GM18951 (cell line): Measurements from ENCODE around the gene EDEM2.
A peak's percentile ranks its signal among the peaks of the same experiment; 100 is the strongest.
"Not testable (repeated sequence)": the region's sequence is repeated elsewhere in the genome, so short reads cannot be mapped to it uniquely, and the experiment has no call there.

Experiments
- POLR2A ChIP-seq: IDR thresholded peaks from 4 replicates; pipeline ENCODE4 v1.6.1; 2011; ENCODE audit warnings: mild to moderate bottlenecking; ENCODE audit not compliant: insufficient read length, insufficient read depth; ENCODE audit errors: extremely low read depth
- in situ Hi-C: fragments of 300-500 bp; cut with MboI; formaldehyde crosslinking; loops from one replicate; pipeline ENCODE4 v1.12.0; 2022; ENCODE audit warnings: low sequenced_read_pairs, mixed read lengths, inconsistent platforms; ENCODE audit not compliant: unreplicated experiment

The EDEM2 gene

GRCh38 chr20:35146920-35147574 lies at the start of gene EDEM2:
EDEM2 (minus strand) TSS chr20:35147336; CDS start chr20:35147258, 78 bp downstream.
- in situ Hi-C loops, result no loop called here
- peak; percentile 87 for TF ChIP-seq POLR2A

DNA sequence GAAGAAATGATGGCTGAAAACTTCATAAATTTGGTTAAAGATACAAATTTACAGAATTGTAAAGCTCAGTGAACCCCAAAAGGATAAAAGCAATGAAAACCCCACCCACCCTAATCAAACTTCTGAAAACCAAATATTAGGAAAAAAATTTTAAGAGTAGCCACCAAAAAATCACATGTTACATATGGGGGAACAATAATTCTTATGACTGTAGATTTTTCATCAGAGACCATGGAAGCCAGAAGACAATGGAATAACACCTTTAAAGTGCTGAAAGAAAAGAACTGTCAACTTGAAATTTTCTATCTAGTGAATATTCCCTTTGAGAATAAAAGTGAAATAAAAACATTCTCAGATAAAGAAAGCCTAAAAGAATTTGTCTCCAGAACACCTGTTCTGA lies 49.2 kb upstream of the EDEM2 start:
- no peak for TF ChIP-seq POLR2A
- in situ Hi-C loops, result no loop called here

GRCh38 chr20:35193031-35193791 lies 46.1 kb upstream of the EDEM2 start:
- in situ Hi-C loops, result not testable (repeated sequence)

DNA sequence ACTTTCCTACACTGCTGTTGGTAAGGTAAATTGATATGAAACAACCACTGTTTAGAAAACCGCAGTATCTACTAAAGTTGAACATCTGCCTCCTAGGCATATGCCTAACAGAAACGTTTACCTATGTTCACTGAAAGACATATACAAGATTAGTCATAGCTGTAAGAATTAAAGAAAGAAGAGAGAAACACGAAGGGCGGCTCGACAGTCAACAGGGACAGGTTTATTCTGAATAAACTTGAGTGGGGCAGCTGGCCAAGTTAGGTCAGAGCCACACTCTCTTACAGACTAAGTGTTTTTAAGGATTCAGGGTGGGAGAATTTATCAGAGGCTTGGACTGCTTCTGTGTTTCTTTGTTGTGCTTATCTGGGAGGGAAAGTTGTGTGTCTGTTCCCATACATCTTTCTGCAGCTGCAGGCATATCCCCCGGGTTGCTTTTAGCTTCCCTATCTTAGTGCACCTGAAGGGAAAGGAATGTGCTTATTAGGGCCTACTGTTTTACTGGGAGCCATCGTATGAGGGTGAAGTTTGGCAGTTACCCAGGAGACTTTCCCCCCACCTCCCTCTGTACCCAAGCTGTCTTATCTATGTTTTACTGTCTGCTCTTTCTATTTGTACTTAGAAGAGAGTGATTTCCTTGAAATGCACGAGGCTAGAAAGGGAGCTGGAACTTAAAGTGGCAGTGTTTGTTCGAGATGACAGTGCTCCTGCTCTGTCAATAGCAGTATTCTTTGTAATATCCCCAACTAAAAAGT lies 45.2 kb upstream of the EDEM2 start:
- in situ Hi-C loops, result no loop called here
- no peak for TF ChIP-seq POLR2A

GRCh38 chr20:35191419-35192117 lies 44.4 kb upstream of the EDEM2 start:
- TF ChIP-seq POLR2A, result no peak
- in situ Hi-C loops, result no loop called here

DNA sequence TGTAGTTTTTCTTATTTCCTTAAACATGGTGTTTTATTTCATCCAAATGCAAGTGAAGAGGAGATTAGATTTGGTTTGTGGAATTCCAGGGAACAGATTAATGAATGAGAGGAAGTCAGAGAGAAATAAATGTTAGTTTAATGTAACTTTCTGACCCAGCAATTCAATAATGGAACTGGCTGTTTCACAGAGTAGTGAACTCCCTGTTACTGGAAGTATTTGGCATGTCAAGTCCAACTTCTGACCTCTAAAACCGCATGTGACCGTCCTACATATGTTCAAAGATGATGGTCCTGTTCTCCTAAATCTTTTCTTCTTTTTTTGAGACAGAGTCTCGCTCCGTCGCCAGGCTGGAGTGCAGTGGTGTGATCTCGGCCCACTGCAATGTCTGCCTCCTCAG lies 43.4 kb upstream of the EDEM2 start:
- in situ Hi-C loops, result no loop called here
- TF ChIP-seq POLR2A, result no peak

DNA sequence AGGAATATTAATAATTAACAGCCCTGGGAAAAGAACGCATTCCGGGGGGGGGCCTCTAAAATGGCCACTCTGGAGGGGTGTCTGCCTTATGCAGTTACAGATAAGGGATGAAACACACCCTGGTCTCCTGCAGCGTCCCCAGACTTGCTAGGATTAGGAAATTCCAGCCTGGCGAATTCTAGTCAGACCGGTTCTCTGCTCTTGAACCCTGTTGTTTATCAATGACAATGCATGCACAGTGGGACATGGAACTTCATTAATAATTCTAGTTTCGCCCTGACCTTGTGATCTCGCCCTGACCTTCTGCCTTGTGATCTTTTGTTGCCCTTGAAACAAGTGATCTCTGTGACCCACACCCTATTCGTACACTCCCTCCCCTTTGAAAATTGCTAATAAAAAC lies 42.1 kb upstream of the EDEM2 start:
- in situ Hi-C loops, result not testable (repeated sequence)

- in situ Hi-C loops, result no loop called here
- TF ChIP-seq POLR2A, result no peak
Observed at GRCh38 chr20:35187584-35188190, 40.6 kb upstream of the EDEM2 start.

DNA sequence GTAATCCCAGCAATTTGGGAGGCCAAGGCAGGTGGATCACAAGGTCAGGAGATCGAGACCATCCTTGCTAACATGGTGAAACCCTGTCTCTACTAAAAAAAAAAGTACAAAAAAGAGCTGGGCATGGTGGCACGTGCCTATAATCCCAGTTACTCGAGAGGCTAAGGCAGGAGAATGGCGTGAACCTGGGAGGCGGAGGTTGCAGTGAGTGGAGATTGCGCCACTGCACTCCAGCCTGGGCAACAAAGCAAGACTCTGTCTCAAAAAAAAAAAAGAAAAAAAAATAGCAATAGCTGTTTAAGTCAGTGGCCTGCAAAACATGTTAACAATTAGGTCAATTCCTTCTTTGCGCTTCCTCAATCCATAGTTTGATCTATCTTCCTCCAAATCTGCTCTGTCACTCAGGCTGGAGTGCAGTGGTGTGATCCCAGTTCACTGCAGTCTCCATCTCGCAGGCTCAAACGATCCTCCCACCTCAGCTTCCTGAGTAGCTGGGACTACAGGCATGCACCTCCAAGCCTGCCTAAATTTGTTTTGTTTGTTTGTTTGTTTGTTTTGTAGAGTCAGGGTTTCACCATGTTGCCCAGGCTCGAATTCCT lies 39.7 kb upstream of the EDEM2 start:
- in situ Hi-C loops, result not testable (repeated sequence)

- in situ Hi-C loops, result no loop called here
- no peak for TF ChIP-seq POLR2A
Observed at GRCh38 chr20:35181731-35182130, 34.6 kb upstream of the EDEM2 start.

DNA sequence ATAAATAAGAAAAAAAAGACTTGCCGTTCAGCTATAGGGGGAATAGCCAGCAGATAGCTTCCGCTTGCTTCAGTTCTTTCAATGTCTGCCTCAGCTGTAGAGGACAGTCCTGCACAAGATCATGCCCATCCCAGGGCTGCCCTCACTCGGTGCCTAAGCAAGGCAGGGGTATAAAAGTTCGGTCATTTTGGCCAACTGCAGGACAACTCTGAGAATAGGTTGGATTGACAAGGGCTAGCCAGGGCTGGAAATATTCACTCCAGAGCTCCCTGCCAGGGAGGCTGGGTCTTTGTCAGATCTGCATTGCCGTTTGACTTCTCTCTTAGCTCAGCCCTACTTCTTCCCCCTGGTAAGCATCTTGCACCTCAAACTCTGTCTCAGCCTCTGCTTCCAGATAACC lies 33.1 kb upstream of the EDEM2 start:
- no peak for TF ChIP-seq POLR2A
- in situ Hi-C loops, result no loop called here

GRCh38 chr20:35179292-35180212 lies 32.4 kb upstream of the EDEM2 start:
- no peak for TF ChIP-seq POLR2A
- in situ Hi-C loops, result no loop called here
